Neuronal stem cell (in vitro differentiated cells): ENCODE data around the gene EIF4G3.

Source experiments
- DNase-seq: peaks from one replicate; pipeline ENCODE4 v3.0.0-alpha.2; 2013; ENCODE audit warnings: low spot score
- H2AFZ ChIP-seq: one replicate; pipeline ENCODE4 v1.6.1; 2013; ENCODE audit warnings: mild to moderate bottlenecking, low read length, inconsistent platforms
- H2AK5ac ChIP-seq: 2 replicates; pipeline ENCODE4 v1.6.1; 2013; ENCODE audit warnings: low read depth, mild to moderate bottlenecking, inconsistent platforms, low read length, moderate library complexity, mixed read lengths
- H2BK120ac ChIP-seq: 2 replicates; pipeline ENCODE4 v1.6.1; 2013; ENCODE audit warnings: low read depth, mild to moderate bottlenecking, inconsistent platforms, low read length, moderate library complexity, mixed read lengths
- H2BK12ac ChIP-seq: one replicate; pipeline ENCODE4 v1.6.1; 2013; ENCODE audit warnings: low read length, inconsistent platforms
- H2BK15ac ChIP-seq: 2 replicates; pipeline ENCODE4 v1.6.1; 2013; ENCODE audit warnings: mild to moderate bottlenecking, low read length, inconsistent platforms, mixed read lengths
- H2BK5ac ChIP-seq: one replicate; pipeline ENCODE4 v1.6.1; 2013; ENCODE audit warnings: inconsistent platforms, mild to moderate bottlenecking, low read length, moderate library complexity
- H3K14ac ChIP-seq: one replicate; pipeline ENCODE4 v1.6.1; 2013; ENCODE audit warnings: low read length, inconsistent platforms
- H3K18ac ChIP-seq: 2 replicates; pipeline ENCODE4 v1.6.1; 2013; ENCODE audit warnings: low read length, inconsistent platforms
- H3K23ac ChIP-seq: 2 replicates; pipeline ENCODE4 v1.6.1; 2013; ENCODE audit warnings: low read depth, mild to moderate bottlenecking, mixed read lengths, low read length, inconsistent platforms; ENCODE audit not compliant: poor library complexity
- H3K27ac ChIP-seq: replicated peaks from 3 replicates; pipeline ENCODE4 v1.5.1; 2013; ENCODE audit warnings: low read length, inconsistent platforms
- H3K27me3 ChIP-seq, 3 experiments: 2 replicates each; pipeline ENCODE4 v1.6.1; 2013; ENCODE audit warnings: low read length in 3 of 3, mild to moderate bottlenecking in 2 of 3, inconsistent platforms in 1 of 3, low read depth in 1 of 3, mixed read lengths in 1 of 3, moderate library complexity in 1 of 3; ENCODE audit not compliant: control insufficient read depth in 3 of 3, insufficient read depth in 3 of 3
- H3K36me3 ChIP-seq, 2 donors: replicated peaks in 1 of 2; 2 replicates each; pipeline ENCODE4 v1.6.1; 2013; ENCODE audit warnings: low read length in 2 of 2; ENCODE audit not compliant: control insufficient read depth in 2 of 2, insufficient read depth in 2 of 2
- H3K4ac ChIP-seq: 2 replicates; pipeline ENCODE4 v1.6.1; 2013; ENCODE audit warnings: inconsistent platforms, mild to moderate bottlenecking, low read length, moderate library complexity
- H3K4me1 ChIP-seq, 2 donors: 1 replicate in 1 of 2; 2 replicates in 1 of 2; pipeline ENCODE4 v1.6.1; 2013; ENCODE audit warnings: low read length in 2 of 2, low read depth in 1 of 2; ENCODE audit not compliant: control insufficient read depth in 2 of 2, insufficient read depth in 1 of 2
- H3K4me2 ChIP-seq: one replicate; pipeline ENCODE4 v1.6.1; 2013; ENCODE audit warnings: mild to moderate bottlenecking, low read length, inconsistent platforms; ENCODE audit not compliant: insufficient read depth, poor library complexity, severe bottlenecking
- H3K4me3 ChIP-seq, 2 donors: 2 replicates each; pipeline ENCODE4 v1.5.1; 2013; ENCODE audit warnings: low read length in 2 of 2, mild to moderate bottlenecking in 2 of 2, inconsistent platforms in 1 of 2, moderate library complexity in 1 of 2
- H3K79me1 ChIP-seq: one replicate; pipeline ENCODE4 v1.6.1; 2013; ENCODE audit warnings: low read depth, mild to moderate bottlenecking, inconsistent platforms, low read length, moderate library complexity
- H3K9ac ChIP-seq: one replicate; pipeline ENCODE4 v1.6.1; 2013; ENCODE audit warnings: mild to moderate bottlenecking, low read depth, low read length, inconsistent platforms; ENCODE audit not compliant: poor library complexity
- H3K9me3 ChIP-seq, 2 donors: replicated peaks in 1 of 2; 2 replicates each; pipeline versions ENCODE3 to v1.6.1; 2013; ENCODE audit warnings: low read length in 2 of 2, mild to moderate bottlenecking in 2 of 2, inconsistent platforms in 1 of 2, low read depth in 1 of 2, mixed read lengths in 1 of 2, moderate library complexity in 1 of 2; ENCODE audit not compliant: control insufficient read depth in 2 of 2, insufficient read depth in 1 of 2
- H4K8ac ChIP-seq: one replicate; pipeline ENCODE4 v1.6.1; 2013; ENCODE audit warnings: low read depth, mild to moderate bottlenecking, inconsistent platforms, low read length, moderate library complexity
- H4K91ac ChIP-seq: one replicate; pipeline ENCODE4 v1.6.1; 2013; ENCODE audit warnings: low read length, low read depth, mild to moderate bottlenecking, inconsistent platforms; ENCODE audit not compliant: poor library complexity
- WGBS, 2 donors: extraction: QIAGEN DNeasy Blood & Tissue Kit; methylation state at CpG; one replicate each; pipeline ENCODE4 v1.1.7; 2013; ENCODE audit warnings: missing lambda C conversion rate in 2 of 2, mixed read lengths in 1 of 2; ENCODE audit not compliant: insufficient read length in 2 of 2, insufficient replicate concordance in 1 of 2; ENCODE audit errors: extremely low coverage in 2 of 2; 5-methylcytosine and 5-hydroxymethylcytosine counted together

Gene EIF4G3

GRCh38 chr1:21156019-21156418 lies 20.7 kb downstream of the EIF4G3 start:
- Histone ChIP-seq H3K4me1 (peaks cover 0 to 2% of the 10 kb centered on the region in 2 donors), H3K36me3 (peaks cover 0 to 52% of the 10 kb centered on the region in 2 donors), H3K9me3 (no peaks in the 10 kb centered on the region), H3K79me1 (peaks cover 5% of the 10 kb centered on the region), H3K27ac (no peak overlapping the region), H3K9ac (no peak overlapping the region), H3K27me3 (no peaks in the 10 kb centered on the region), H4K8ac (no peak overlapping the region), H2BK5ac (no peak overlapping the region), H2AK5ac (no peak overlapping the region), H2BK15ac (no peak overlapping the region), H3K23ac (no peak overlapping the region), H2BK120ac (no peak overlapping the region), H2AFZ (no peak overlapping the region), H3K18ac (no peak overlapping the region), H3K4me2 (no peak overlapping the region), H3K4ac (no peak overlapping the region), H3K14ac (no peak overlapping the region), H3K4me3 (no peak overlapping the region), H4K91ac (no peak overlapping the region), H2BK12ac (no peak overlapping the region)
- no CpG with 5 or more reads among the region's 6 CpGs for whole genome bisulfite sequencing, 2 donors
- DNase-seq, result no peak

- Histone ChIP-seq H3K9ac (no peak overlapping the region), H4K91ac (no peak overlapping the region), H3K27ac (no peak overlapping the region), H3K27me3 (no peaks in the 10 kb centered on the region), H2BK15ac (no peak overlapping the region), H3K18ac (no peak overlapping the region), H3K14ac (no peak overlapping the region), H2BK5ac (no peak overlapping the region), H3K4me2 (no peak overlapping the region), H3K4me1 (peaks cover 2 to 7% of the 10 kb centered on the region in 2 donors), H3K4ac (no peak overlapping the region), H3K9me3 (no peaks in the 10 kb centered on the region), H2AFZ (no peak overlapping the region), H4K8ac (no peak overlapping the region), H2BK120ac (no peak overlapping the region), H3K79me1 (peaks cover 5% of the 10 kb centered on the region), H2BK12ac (no peak overlapping the region), H3K4me3 (no peak overlapping the region), H3K23ac (no peak overlapping the region), H3K36me3 (peaks cover 0 to 43% of the 10 kb centered on the region in 2 donors), H2AK5ac (no peak overlapping the region)
- no CpG with 5 or more reads among the region's 3 CpGs for WGBS, 2 donors
- DNase-seq, result no peak
Observed at GRCh38 chr1:21154717-21155116, 22.0 kb downstream of the EIF4G3 start.

- no peak overlapping the region for H3K27ac ChIP-seq
- H2BK15ac ChIP-seq, result no peak overlapping the region
- H3K23ac ChIP-seq, result no peak overlapping the region
- H3K4me3 ChIP-seq, result no peak overlapping the region
- H2AFZ ChIP-seq, result no peak overlapping the region
- H3K79me1 ChIP-seq, result peaks cover 2% of the 10 kb centered on the region
- H3K9me3 ChIP-seq, result no peaks in the 10 kb centered on the region
- DNase-seq, result no peak
- H3K4ac ChIP-seq, result no peak overlapping the region
- H3K36me3 ChIP-seq, result peaks cover 0 to 37% of the 10 kb centered on the region in 2 donors
- no peak overlapping the region for H3K9ac ChIP-seq
- no peak overlapping the region for H2BK12ac ChIP-seq
- H3K4me1 ChIP-seq, result peaks cover 2 to 13% of the 10 kb centered on the region in 2 donors
- H2BK5ac ChIP-seq, result no peak overlapping the region
- H3K27me3 ChIP-seq, result no peaks in the 10 kb centered on the region
- WGBS, 2 donors, result no CpG with 5 or more reads among the region's 6 CpGs
- no peak overlapping the region for H4K91ac ChIP-seq
- H4K8ac ChIP-seq, result no peak overlapping the region
- H3K14ac ChIP-seq, result no peak overlapping the region
- H3K18ac ChIP-seq, result no peak overlapping the region
- H3K4me2 ChIP-seq, result no peak overlapping the region
- no peak overlapping the region for H2BK120ac ChIP-seq
- H2AK5ac ChIP-seq, result no peak overlapping the region
Observed at GRCh38 chr1:21153388-21153787, 23.3 kb downstream of the EIF4G3 start.

GRCh38 chr1:21152423-21153100 lies 24.1 kb downstream of the EIF4G3 start:
- Histone ChIP-seq H2AFZ (no peak overlapping the region), H3K4me1 (peaks cover 2 to 13% of the 10 kb centered on the region in 2 donors), H4K91ac (no peak overlapping the region), H3K27me3 (no peaks in the 10 kb centered on the region), H3K4me2 (no peak overlapping the region), H3K23ac (no peak overlapping the region), H2BK120ac (no peak overlapping the region), H2BK12ac (no peak overlapping the region), H3K18ac (no peak overlapping the region), H3K36me3 (peaks cover 3 to 36% of the 10 kb centered on the region in 2 donors), H3K9me3 (no peaks in the 10 kb centered on the region), H3K4ac (no peak overlapping the region), H3K9ac (no peak overlapping the region), H2BK5ac (no peak overlapping the region), H3K27ac (no peak overlapping the region), H3K4me3 (no peak overlapping the region), H2AK5ac (no peak overlapping the region), H3K14ac (no peak overlapping the region), H4K8ac (no peak overlapping the region), H3K79me1 (peaks cover 5% of the 10 kb centered on the region), H2BK15ac (no peak overlapping the region)
- WGBS, 2 donors, result no CpG with 5 or more reads among the region's 4 CpGs
- DNase-seq, result no peak
